Measurements from ENCODE around the gene AGBL3.

GRCh38 chr7:134940729-134941128, 45.6 kb upstream of the AGBL3 start:
- TF ChIP-seq MAX (IDR thresholded peaks at IDR 0.05) = no peak
- no peak for TF ChIP-seq EHF (CRISPR knock-in tag; IDR thresholded peaks at IDR 0.05)
- no peak for TF ChIP-seq POLR2A (IDR thresholded peaks at IDR 0.05; ENCODE audit: low read length)
- TF ChIP-seq CTCF (IDR thresholded peaks at IDR 0.05) = no peak
- no peak for TF ChIP-seq GATA3 (IDR thresholded peaks at IDR 0.05; ENCODE audit: borderline replicate concordance)
- no peak for TF ChIP-seq REST (IDR thresholded peaks at IDR 0.05)
- TF ChIP-seq E2F6 (IDR thresholded peaks at IDR 0.05; ENCODE audit: borderline replicate concordance, low read depth) = no peak
- TF ChIP-seq NR3C1 (IDR thresholded peaks at IDR 0.05) = no peak
- TF ChIP-seq EP300 (IDR thresholded peaks at IDR 0.05) = no peak
- no peak for TF ChIP-seq RAD21 (conservative IDR thresholded peaks at IDR 0.05 in 1 of 2, IDR thresholded peaks at IDR 0.05 in 1 of 2)
- TF ChIP-seq RFX5 (IDR thresholded peaks at IDR 0.05) = no peak
- TF ChIP-seq MYC (IDR thresholded peaks at IDR 0.05; ENCODE audit: borderline replicate concordance, low read length) = no peak
